K562 (cell line): Measurements from ENCODE around the gene MAML1. TPM values are rescaled to one million over a fixed set of nuclear protein-coding genes. Genes with fewer than 3 reads are reported as not detected.

Experiments used
- ATAC-seq: fragments of 200-7000 bp; cut with Tn5 transposase; 3 replicates; pipeline ENCODE4 v1.9.1; 2020; ENCODE audit warnings: moderate library complexity
- BruUV-seq: library from RNA; stranded (reverse); fragments of 400-500 nt; replicated peaks from 2 replicates; lab custom pipeline; 2021; lab: Mats Ljungman, UMichigan
- CTCF ChIA-PET: fragments of 300-600 bp; formaldehyde crosslinking; extraction: SDS; loops from one replicate; lab custom pipeline; 2021; ENCODE audit warnings: low intra/inter-chr PET ratio; lab: Yijun Ruan, JAX
- POLR2A ChIA-PET: fragments of 300-600, 350-650 bp; sonication (Branson Sonifier 250); formaldehyde crosslinking; extraction: SDS; loops from one replicate; lab custom pipeline; 2021; ENCODE audit warnings: antibody characterized with exemption, inconsistent platforms; lab: Yijun Ruan, JAX
- DNase-seq, 4 experiments: peaks; one replicate each; pipeline versions ENCODE4 v3.0.0 to v3.0.0-alpha.2; 2011 to 2018; ENCODE audit warnings: low spot score in 3 of 4, mixed read lengths in 3 of 4; ENCODE audit errors: extremely low read depth in 1 of 4
- FAIRE-seq: peaks from 2 replicates; lab custom pipeline; 2011; peaks lifted over from hg19 to GRCh38; lab: Jason Lieb, UNC
- H2AFZ ChIP-seq: 2 replicates; pipeline ENCODE4 v1.6.0; 2011; ENCODE audit warnings: low read depth, low read length, control low read depth, inconsistent platforms
- H3K27ac ChIP-seq: fragments of 200-600 bp; 3 replicates; pipeline ENCODE4 v1.8.0; 2011; ENCODE audit warnings: low read depth, mild to moderate bottlenecking, control low read depth, inconsistent platforms, low read length, moderate library complexity, mixed read lengths; ENCODE audit errors: extremely low read depth
- H3K27me3 ChIP-seq, 2 experiments: fragments of 300-600 bp in 1 of 2; 2 replicates in 1 of 2; 3 replicates in 1 of 2; pipeline versions ENCODE4 v1.6.0 to v1.8.0; 2011; ENCODE audit warnings: inconsistent platforms in 2 of 2, low read length in 2 of 2, mild to moderate bottlenecking in 1 of 2, mixed read lengths in 1 of 2, moderate library complexity in 1 of 2; ENCODE audit not compliant: control insufficient read depth in 2 of 2, insufficient read depth in 2 of 2
- H3K36me3 ChIP-seq: fragments of 300-600 bp; 3 replicates; pipeline ENCODE4 v1.8.0; 2011; ENCODE audit warnings: mild to moderate bottlenecking, low read length, inconsistent platforms; ENCODE audit not compliant: control insufficient read depth, insufficient read depth
- H3K4me1 ChIP-seq, 2 experiments: fragments of 200-600 bp in 1 of 2; replicated peaks in 1 of 2; 2 replicates in 1 of 2; 3 replicates in 1 of 2; pipeline versions ENCODE4 v1.5.1 to v1.8.0; 2011; ENCODE audit warnings: inconsistent platforms in 2 of 2, low read length in 2 of 2, mild to moderate bottlenecking in 1 of 2, mixed read lengths in 1 of 2, moderate library complexity in 1 of 2; ENCODE audit not compliant: control insufficient read depth in 2 of 2, insufficient read depth in 2 of 2
- H3K4me2 ChIP-seq: 2 replicates; pipeline ENCODE4 v1.6.1; 2011; ENCODE audit warnings: low read length, control low read depth, inconsistent platforms, mixed read lengths; ENCODE audit not compliant: insufficient read depth
- H3K4me3 ChIP-seq: fragments of 200-600 bp; sonication (generic), shearing (Covaris generic); 2 replicates; pipeline ENCODE4 v1.5.1; 2016; ENCODE audit warnings: control low read depth, inconsistent platforms
- H3K79me2 ChIP-seq: fragments of 200-600 bp; 3 replicates; pipeline ENCODE4 v1.8.0; 2011; ENCODE audit warnings: low read length, inconsistent platforms; ENCODE audit not compliant: control insufficient read depth, insufficient read depth
- H3K9ac ChIP-seq, 2 experiments: 2 replicates each; pipeline versions ENCODE4 v1.6.0 to v1.6.1; 2011; ENCODE audit warnings: low read depth in 2 of 2, low read length in 2 of 2, control low read depth in 1 of 2, inconsistent platforms in 1 of 2, mild to moderate bottlenecking in 1 of 2, mixed read lengths in 1 of 2; ENCODE audit not compliant: insufficient read depth in 1 of 2
- H3K9me1 ChIP-seq: one replicate; pipeline ENCODE4 v1.6.0; 2011; ENCODE audit warnings: inconsistent platforms, mild to moderate bottlenecking, low read length, moderate library complexity; ENCODE audit not compliant: control insufficient read depth, insufficient read depth
- H3K9me3 ChIP-seq: replicated peaks from 2 replicates; pipeline ENCODE4 v1.5.1; 2011; ENCODE audit warnings: low read depth, low read length, inconsistent platforms; ENCODE audit not compliant: control insufficient read depth, insufficient read depth
- H4K20me1 ChIP-seq: replicated peaks from 2 replicates; pipeline ENCODE4 v1.6.1; 2011; ENCODE audit warnings: low read length, inconsistent platforms, mixed read lengths; ENCODE audit not compliant: control insufficient read depth, insufficient read depth
- CTCFL ChIP-seq: IDR thresholded peaks from 2 replicates; pipeline ENCODE4 v1.6.1; 2011; ENCODE audit warnings: borderline replicate concordance, low read depth, mild to moderate bottlenecking, moderate library complexity, low read length; ENCODE audit not compliant: insufficient read depth, poor library complexity, severe bottlenecking
- FOXA1 ChIP-seq: fragments of 450-650 bp; IDR thresholded peaks from 2 replicates; pipeline ENCODE4 v1.6.1; 2016; ENCODE audit warnings: mild to moderate bottlenecking, borderline replicate concordance
- GTF2B ChIP-seq: IDR thresholded peaks from 2 replicates; pipeline ENCODE4 v1.6.1; 2011; ENCODE audit not compliant: insufficient read length; ENCODE audit errors: extremely low read depth
- PHF8 ChIP-seq: fragments of 200-600 bp; sonication (generic); IDR thresholded peaks from 2 replicates; pipeline ENCODE4 v1.6.1; 2012; ENCODE audit warnings: mixed run types, mild to moderate bottlenecking, inconsistent platforms, low read length, moderate library complexity, borderline replicate concordance
- RBM34 ChIP-seq: fragments of 200-400 bp; formaldehyde crosslinking; IDR thresholded peaks from 2 replicates; pipeline ENCODE4 v1.6.1; 2018; ENCODE audit warnings: low read length, borderline replicate concordance; ENCODE audit not compliant: insufficient read depth
- SRSF1 ChIP-seq: fragments of 200-400 bp; formaldehyde crosslinking; IDR thresholded peaks from 2 replicates; pipeline ENCODE4 v1.6.1; 2017; ENCODE audit warnings: mild to moderate bottlenecking, low read depth, low read length, moderate library complexity
- TRIM25 ChIP-seq: fragments of 450-650 bp; IDR thresholded peaks from 2 replicates; pipeline ENCODE4 v1.7.0; 2016; ENCODE audit warnings: borderline replicate concordance
- ZBTB7A ChIP-seq: IDR thresholded peaks from 2 replicates; pipeline ENCODE4 v1.6.1; 2011; ENCODE audit warnings: low read depth, mild to moderate bottlenecking, low read length, moderate library complexity, borderline replicate concordance; ENCODE audit not compliant: control insufficient read depth
- ZNF184 ChIP-seq: sonication (generic); formaldehyde crosslinking; IDR thresholded peaks from 2 replicates; pipeline ENCODE4 v1.5.0; 2020; ENCODE audit warnings: missing genetic modification reagents
- ZNF24 ChIP-seq: fragments of 450-650 bp; IDR thresholded peaks from 2 replicates; pipeline ENCODE4 v1.6.1; 2016
- ZNF592 ChIP-seq: fragments of 450-650 bp; IDR thresholded peaks from 2 replicates; pipeline ENCODE4 v1.6.1; 2017; ENCODE audit warnings: antibody characterized with exemption, mild to moderate bottlenecking
- ZNF780A ChIP-seq: fragments of 250-450 bp; sonication (Bioruptor Pico); IDR thresholded peaks from 2 replicates; pipeline ENCODE4 v1.5.0; 2021; ENCODE audit warnings: mild to moderate bottlenecking
- WGBS: fragments of 100-300 bp; shearing (Covaris generic); methylation state at CpG from one replicate; pipeline ENCODE4 v1.1.6; 2016; ENCODE audit warnings: low coverage, mixed read lengths; ENCODE audit not compliant: insufficient coverage; ENCODE audit errors: missing lambda C conversion rate; 5-methylcytosine and 5-hydroxymethylcytosine counted together
- in situ Hi-C: fragments of 300-500 bp; cut with MboI; formaldehyde crosslinking; loops from 4 replicates; pipeline ENCODE4 v1.15.0; 2018; ENCODE audit warnings: inconsistent platforms, mixed read lengths
- intact Hi-C: fragments of 100-400 bp; cut with micrococcal nuclease; formaldehyde crosslinking; loops from 2 replicates; pipeline ENCODE4 v1.14.2; 2022
- polyA plus RNA-seq, 8 experiments: library from polyadenylated mRNA; depleted of rRNA in 4 of 8; stranded (reverse) in 5 of 8; unstranded in 3 of 8; fragments of >200 nt; fragmentation: Nextera tagmentation in 2 of 8; fragmentation: Illumina TruSeq in 1 of 8; extraction: Ambion mirVana in 2 of 8; extraction: Trizol in 1 of 8; gene quantifications; 2 replicates each; pipeline versions ENCODE4 v1.2.1 to v1.2.3, GENCODE V29; 2011 to 2014; ENCODE audit warnings: inconsistent platforms in 1 of 8, missing spikeins in 1 of 8
- total RNA-seq, 7 experiments: library from RNA; depleted of rRNA in 6 of 7; stranded (reverse); fragments of >200 nt in 6 of 7; fragmentation: Illumina TruSeq in 2 of 7; extraction: Trizol in 2 of 7; gene quantifications; 2 replicates each; pipeline versions ENCODE4 v1.2.1 to v1.2.3, GENCODE V29; 2011 to 2021; ENCODE audit warnings: low replicate concordance in 1 of 7

The MAML1 gene
- total and polyA plus RNA-seq, 9 of the 15 experiments (the other 6 are each of a cell fraction or from before 2014, with no cell fraction given), result 0.32 to 18.4 (median 7.0) TPM

- Histone ChIP-seq H3K79me2 (no peaks in the 10 kb centered on the region), H3K9me1 (no peaks in the 10 kb centered on the region), H3K27ac (no peak overlapping the region), H3K4me2 (no peak overlapping the region), H2AFZ (no peak overlapping the region), H3K9me3 (no peaks in the 10 kb centered on the region), H3K27me3 (no peaks in the 10 kb centered on the region), H3K9ac (no peak overlapping the region), H3K4me1 (peaks cover 0 to 16% of the 10 kb centered on the region in 2 experiments; a peak in 2 of 5 replicates), H4K20me1 (no peaks in the 10 kb centered on the region), H3K4me3 (no peak overlapping the region), H3K36me3 (no peaks in the 10 kb centered on the region)
- ChIA-PET CTCF (no interaction called here), POLR2A (interaction anchor here (0.7 to 1.3 kb wide), 3 partner anchors 11 to 1645 kb away, joined by 3 read pairs; no protein-coding TSS in a partner anchor)
- BruUV-seq, result no TSS peak
- ATAC-seq (no peak), FAIRE-seq (no peak), DNase-seq (no peak)
- TF ChIP-seq RBM34 (no peak), PHF8 (no peak), ZNF184 (no peak), ZNF592 (no peak), TRIM25 (no peak), SRSF1 (no peak), CTCFL (no peak), ZNF24 (no peak), ZBTB7A (no peak), ZNF780A (CRISPR knock-in tag) (no peak), FOXA1 (no peak), GTF2B (no peak)
- in situ Hi-C loops, result no loop called here
- intact Hi-C loops, result no loop called here
- 57% methylated on average over 7 of the region's 7 CpGs for WGBS
These were observed 55.7 kb downstream of the MAML1 start for GRCh38 chr5:179788193-179788854.
